Esophagus muscularis mucosa (tissue), 4 donors: ENCODE results near the gene RBM34. TPM values are rescaled to one million over a fixed set of nuclear protein-coding genes. Genes with fewer than 3 reads are reported as not detected.
"Not testable (repeated sequence)": the region's sequence is repeated elsewhere in the genome, so short reads cannot be mapped to it uniquely, and the experiment has no call there.

ENCODE experiments used
- DNase-seq: peaks from one replicate; pipeline ENCODE4 v3.0.0-alpha.2; 2017; ENCODE audit errors: extremely low spot score
- H3K27ac ChIP-seq, 4 donors: fragments of 200-600 bp; sonication (generic); replicated peaks in 1 of 4; 1 replicate in 3 of 4; 2 replicates in 1 of 4; pipeline ENCODE4 v1.5.1; 2016 to 2019; ENCODE audit warnings: mild to moderate bottlenecking in 1 of 4
- H3K27me3 ChIP-seq, 4 donors: fragments of 200-600 bp; sonication (generic); one replicate each; pipeline versions ENCODE4 v1.5.1 to v1.6.0; 2016 to 2019
- H3K36me3 ChIP-seq, 4 donors: fragments of 200-600 bp; sonication (generic); one replicate each; pipeline ENCODE4 v1.5.1; 2016 to 2019
- H3K4me1 ChIP-seq, 4 donors: fragments of 200-600 bp; sonication (generic); one replicate each; pipeline ENCODE4 v1.5.1; 2016 to 2019
- H3K4me3 ChIP-seq, 4 donors: fragments of 200-600 bp; sonication (generic); 1 replicate in 2 of 4; 2 replicates in 2 of 4; pipeline ENCODE4 v1.5.1; 2016 to 2019; ENCODE audit warnings: mild to moderate bottlenecking in 4 of 4, moderate library complexity in 1 of 4
- H3K9me3 ChIP-seq, 4 donors: fragments of 200-600 bp; sonication (generic); 1 replicate in 3 of 4; 2 replicates in 1 of 4; pipeline ENCODE4 v1.5.1; 2016 to 2019
- CTCF ChIP-seq, 3 experiments: fragments of 200-600 bp in 2 of 3; fragments of 450-650 bp in 1 of 3; sonication (generic) in 2 of 3; IDR thresholded peaks; one replicate each; pipeline ENCODE4 v1.5.1; 2017 to 2019; ENCODE audit warnings: antibody characterized with exemption in 3 of 3, mild to moderate bottlenecking in 2 of 3, moderate library complexity in 1 of 3
- EP300 ChIP-seq: sonication (generic); formaldehyde crosslinking; IDR thresholded peaks from one replicate; pipeline ENCODE4 v1.6.1; 2017; ENCODE audit warnings: antibody characterized with exemption
- POLR2A ChIP-seq: fragments of 450-650 bp; IDR thresholded peaks from one replicate; pipeline ENCODE4 v1.6.1; 2017; ENCODE audit warnings: antibody characterized with exemption, moderate library complexity, mild to moderate bottlenecking, low read depth
- POLR2AphosphoS5 ChIP-seq, 2 donors: sonication (generic); formaldehyde crosslinking; IDR thresholded peaks; one replicate each; pipeline ENCODE4 v1.6.1; 2017; ENCODE audit warnings: antibody characterized with exemption in 2 of 2
- WGBS: methylation state at CpG from one replicate; pipeline ENCODE4 v1.1.5; 2018; 5-methylcytosine and 5-hydroxymethylcytosine counted together
- intact Hi-C: fragments of 100-400 bp; cut with DNase I; formaldehyde crosslinking; loops from one replicate; pipeline ENCODE4 v1.15.1; 2023
- total RNA-seq, 4 donors: library from RNA; depleted of rRNA; stranded (reverse); fragments of >200 nt; gene quantifications; one replicate each; pipeline versions ENCODE4 v1.1.0 to v1.2.1, GENCODE V29; 2016

Gene RBM34
- total RNA-seq, 4 donors from 2014 or later: 41.9 to 57.2 (median 53.4) TPM

DNA sequence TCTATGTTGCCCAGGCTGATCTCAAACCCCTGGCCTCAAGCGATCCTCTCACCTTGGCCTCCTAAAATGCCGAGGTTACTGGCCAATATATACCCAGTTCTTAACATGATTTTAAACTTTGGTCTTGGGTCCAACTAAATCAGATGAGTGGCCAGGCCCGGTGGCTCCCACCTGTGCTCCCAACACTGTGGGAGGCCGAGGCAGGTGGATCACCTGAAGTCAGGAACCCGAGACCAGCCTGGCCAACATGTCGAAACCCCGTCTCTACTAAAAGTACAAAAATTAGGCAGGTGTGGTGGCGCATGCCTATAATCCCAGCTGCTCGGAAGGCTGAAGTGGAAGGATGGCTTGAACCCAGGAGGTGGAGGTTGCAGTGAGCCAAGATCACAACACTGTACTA, 62.1 kb downstream of the RBM34 start:
- H3K36me3 ChIP-seq: no peaks in the 10 kb centered on the region
- TF ChIP-seq CTCF (IDR thresholded peaks at IDR 0.05): no peak
- TF ChIP-seq EP300: no peak
- no peak for TF ChIP-seq POLR2AphosphoS5 (IDR thresholded peaks at IDR 0.05)
- no peak for TF ChIP-seq POLR2A
- no peaks in the 10 kb centered on the region for H3K27me3 ChIP-seq
- DNase-seq: no peak
- no peak overlapping the region for H3K4me3 ChIP-seq
- H3K4me1 ChIP-seq: peaks cover 2 to 7% (median 5%) of the 10 kb centered on the region in 4 donors
- no peaks in the 10 kb centered on the region for H3K9me3 ChIP-seq
- WGBS: 99% methylated on average over 7 of the region's 9 CpGs
- no peak overlapping the region for H3K27ac ChIP-seq
- intact Hi-C loops: no loop called here

DNA sequence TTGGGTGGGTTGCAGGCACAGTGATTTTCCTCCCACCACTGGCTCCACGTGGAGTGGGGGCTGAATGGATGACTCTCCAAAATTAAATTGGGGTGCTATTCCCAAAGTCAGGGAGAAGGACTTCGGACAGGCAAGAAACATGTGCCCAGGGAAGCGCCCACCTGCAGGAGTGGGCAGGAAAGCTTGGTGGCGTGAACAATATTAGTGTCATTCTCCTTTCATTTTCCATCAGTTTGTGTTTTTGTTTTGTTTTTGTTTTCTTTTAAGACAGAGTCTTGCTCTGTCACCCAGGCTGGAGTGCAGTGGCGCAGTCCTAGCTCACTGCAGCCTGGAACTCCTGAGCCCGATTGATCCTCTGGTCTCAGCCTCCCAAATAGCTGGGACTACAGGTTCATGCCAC, 62.5 kb downstream of the RBM34 start:
- H3K27me3 ChIP-seq: no peaks in the 10 kb centered on the region
- H3K27ac ChIP-seq: no peak overlapping the region
- no peaks in the 10 kb centered on the region for H3K36me3 ChIP-seq
- 89% methylated on average over 6 of the region's 6 CpGs for whole genome bisulfite sequencing
- intact Hi-C loops: no loop called here
- DNase-seq: no peak
- H3K9me3 ChIP-seq: no peaks in the 10 kb centered on the region
- TF ChIP-seq POLR2AphosphoS5 (IDR thresholded peaks at IDR 0.05) (no peak), EP300 (no peak), CTCF (IDR thresholded peaks at IDR 0.05) (no peak), POLR2A (no peak)
- H3K4me3 ChIP-seq: no peak overlapping the region
- peaks cover 3 to 9% (median 7%) of the 10 kb centered on the region in 4 donors for H3K4me1 ChIP-seq

DNA sequence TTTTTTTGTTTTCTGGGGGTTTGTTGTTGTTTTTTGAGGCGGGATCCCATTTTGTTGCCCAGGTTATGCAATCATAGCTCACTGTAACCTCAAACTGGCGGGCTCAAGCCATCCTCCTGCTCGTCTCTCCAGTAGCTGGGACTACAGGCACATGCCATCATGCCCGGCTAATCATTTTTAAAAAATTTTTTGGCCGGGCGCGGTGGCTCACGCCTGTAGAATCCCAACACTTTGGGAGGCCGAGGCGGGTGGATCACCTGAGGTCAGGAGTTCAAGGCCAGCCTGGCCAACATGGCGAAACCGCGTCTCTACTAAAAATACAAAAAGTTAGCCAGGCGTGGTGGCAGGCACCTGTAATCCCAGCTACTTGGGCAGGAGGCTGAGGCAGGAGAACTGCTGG, 63.5 kb downstream of the RBM34 start:
- DNase-seq, H3K9me3 ChIP-seq, H3K27me3 ChIP-seq, H3K36me3 ChIP-seq, intact Hi-C loops, H3K4me3 ChIP-seq, H3K27ac ChIP-seq: not testable (repeated sequence)
- H3K4me1 ChIP-seq: peaks cover 9 to 16% (median 14%) of the 10 kb centered on the region in 4 donors
- 96% methylated on average over 14 of the region's 14 CpGs for WGBS

- Histone ChIP-seq H3K4me1 (peaks cover 9 to 27% (median 20%) of the 10 kb centered on the region in 4 donors), H3K4me3 (no peak overlapping the region), H3K36me3 (no peaks in the 10 kb centered on the region), H3K9me3 (no peaks in the 10 kb centered on the region), H3K27me3 (no peaks in the 10 kb centered on the region), H3K27ac (no peak overlapping the region)
- TF ChIP-seq POLR2A: no peak
- TF ChIP-seq CTCF (IDR thresholded peaks at IDR 0.05): no peak
- intact Hi-C loops: no loop called here
- WGBS: 85% methylated on average over 6 of the region's 6 CpGs
- DNase-seq: no peak
These were observed 65.0 kb downstream of the RBM34 start for GRCh38 chr1:235095938-235096562.

- Histone ChIP-seq H3K36me3 (no peaks in the 10 kb centered on the region), H3K4me3 (peak overlapping the region; percentile 18 to 42 (median 30)), H3K27ac (no peak overlapping the region), H3K4me1 (peaks cover 9 to 40% (median 32%) of the 10 kb centered on the region in 4 donors), H3K9me3 (no peaks in the 10 kb centered on the region), H3K27me3 (no peaks in the 10 kb centered on the region)
- intact Hi-C loops: no loop called here
- 32% methylated on average over 22 of the region's 24 CpGs for WGBS
- no peak for DNase-seq
- no peak for TF ChIP-seq EP300
- TF ChIP-seq CTCF (IDR thresholded peaks at IDR 0.05): peak; percentile 84 to 91 (median 87)
These were observed 67.1 kb downstream of the RBM34 start for GRCh38 chr1:235093696-235094592.
